Skeletal muscle tissue (tissue), 4 donors: ENCODE data around the gene HMCES. TPM values are rescaled to one million over a fixed set of nuclear protein-coding genes. Genes with fewer than 3 reads are reported as not detected.
"Not testable (repeated sequence)": the region's sequence is repeated elsewhere in the genome, so short reads cannot be mapped to it uniquely, and the experiment has no call there.

Source experiments
- H3K27ac ChIP-seq: one replicate; pipeline ENCODE4 v1.7.0; 2013; ENCODE audit warnings: mild to moderate bottlenecking, low read depth, low read length, inconsistent platforms
- H3K27me3 ChIP-seq, 3 donors: one replicate each; pipeline ENCODE4 v1.7.0; 2013; ENCODE audit warnings: low read length in 3 of 3; ENCODE audit not compliant: control insufficient read depth in 3 of 3, insufficient read depth in 3 of 3
- H3K36me3 ChIP-seq, 3 donors: one replicate each; pipeline ENCODE4 v1.7.0; 2013; ENCODE audit warnings: low read length in 3 of 3; ENCODE audit not compliant: control insufficient read depth in 3 of 3, insufficient read depth in 3 of 3
- H3K4me1 ChIP-seq, 3 donors: one replicate each; pipeline ENCODE4 v1.7.0; 2013; ENCODE audit warnings: low read length in 3 of 3, mild to moderate bottlenecking in 3 of 3; ENCODE audit not compliant: control insufficient read depth in 3 of 3, insufficient read depth in 3 of 3
- H3K4me3 ChIP-seq, 3 donors: one replicate each; pipeline ENCODE4 v1.7.0; 2013; ENCODE audit warnings: low read length in 3 of 3
- H3K9ac ChIP-seq, 3 donors: one replicate each; pipeline ENCODE4 v1.7.0; 2013; ENCODE audit warnings: low read length in 3 of 3, mild to moderate bottlenecking in 3 of 3, moderate library complexity in 2 of 3, low read depth in 1 of 3
- H3K9me3 ChIP-seq, 3 donors: one replicate each; pipeline ENCODE4 v1.7.0; 2013; ENCODE audit warnings: low read length in 3 of 3; ENCODE audit not compliant: control insufficient read depth in 3 of 3
- total RNA-seq: library from RNA; depleted of rRNA; stranded (reverse); fragments of >200 nt; gene quantifications from one replicate; pipeline ENCODE4 v1.2.3, GENCODE V29; 2014
- donor health status: Osteomylitis.

Gene HMCES
- total RNA-seq, 1 donor from 2014 or later: 17.2 TPM

DNA sequence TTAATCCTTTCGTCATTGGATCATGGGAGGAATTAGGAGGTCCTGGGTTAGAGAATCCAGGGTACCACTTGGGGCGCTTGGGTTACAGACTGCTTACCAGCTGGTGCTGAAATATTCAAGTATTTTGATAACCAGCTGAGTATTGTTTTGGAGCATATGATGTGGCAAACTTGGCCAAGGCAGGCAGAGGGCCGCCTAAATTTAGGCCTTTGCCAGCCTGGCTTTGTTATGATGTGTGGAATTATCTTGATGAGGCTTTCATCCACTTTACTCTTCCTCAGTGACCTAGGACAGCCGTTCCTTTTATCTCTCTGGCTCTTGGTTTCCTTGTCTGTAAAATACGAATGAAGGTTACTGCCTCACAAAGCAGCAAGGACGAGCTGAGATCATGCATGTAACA is 22.4 kb upstream of the HMCES start:
- H3K36me3 ChIP-seq: peaks cover 69 to 82% (median 77%) of the 10 kb centered on the region in 3 donors

DNA sequence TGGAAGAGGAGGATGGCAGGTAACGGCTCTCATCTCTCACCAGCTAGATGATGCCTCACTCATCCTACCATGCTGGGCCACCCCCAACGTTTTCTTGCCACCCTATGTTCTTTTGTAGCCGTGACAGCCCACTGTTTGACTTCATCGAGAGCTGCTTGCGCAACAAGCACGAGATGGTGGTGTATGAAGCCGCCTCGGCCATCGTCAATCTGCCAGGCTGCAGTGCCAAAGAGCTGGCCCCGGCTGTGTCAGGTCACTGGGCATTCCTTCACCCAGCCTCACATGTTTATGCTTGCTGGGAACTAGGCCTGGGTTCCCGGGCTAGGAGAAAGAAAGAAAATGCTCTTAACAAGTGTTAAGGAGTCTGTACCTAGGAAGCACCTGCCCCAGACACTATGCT is 21.1 kb upstream of the HMCES start:
- Histone ChIP-seq H3K4me1 (no peaks in the 10 kb centered on the region), H3K9ac (no peak overlapping the region), H3K27me3 (no peaks in the 10 kb centered on the region), H3K4me3 (no peak overlapping the region), H3K36me3 (peaks cover 71 to 81% (median 80%) of the 10 kb centered on the region in 3 donors), H3K9me3 (no peaks in the 10 kb centered on the region), H3K27ac (no peak overlapping the region)

More for the DNA sequence above, 22.4 kb upstream of the HMCES start:
- Histone ChIP-seq H3K9me3 (no peaks in the 10 kb centered on the region), H3K4me1 (peaks cover 0 to 2% (median 0%) of the 10 kb centered on the region in 3 donors), H3K27ac (no peak overlapping the region), H3K27me3 (no peaks in the 10 kb centered on the region), H3K9ac (no peak overlapping the region), H3K4me3 (no peak overlapping the region)

DNA sequence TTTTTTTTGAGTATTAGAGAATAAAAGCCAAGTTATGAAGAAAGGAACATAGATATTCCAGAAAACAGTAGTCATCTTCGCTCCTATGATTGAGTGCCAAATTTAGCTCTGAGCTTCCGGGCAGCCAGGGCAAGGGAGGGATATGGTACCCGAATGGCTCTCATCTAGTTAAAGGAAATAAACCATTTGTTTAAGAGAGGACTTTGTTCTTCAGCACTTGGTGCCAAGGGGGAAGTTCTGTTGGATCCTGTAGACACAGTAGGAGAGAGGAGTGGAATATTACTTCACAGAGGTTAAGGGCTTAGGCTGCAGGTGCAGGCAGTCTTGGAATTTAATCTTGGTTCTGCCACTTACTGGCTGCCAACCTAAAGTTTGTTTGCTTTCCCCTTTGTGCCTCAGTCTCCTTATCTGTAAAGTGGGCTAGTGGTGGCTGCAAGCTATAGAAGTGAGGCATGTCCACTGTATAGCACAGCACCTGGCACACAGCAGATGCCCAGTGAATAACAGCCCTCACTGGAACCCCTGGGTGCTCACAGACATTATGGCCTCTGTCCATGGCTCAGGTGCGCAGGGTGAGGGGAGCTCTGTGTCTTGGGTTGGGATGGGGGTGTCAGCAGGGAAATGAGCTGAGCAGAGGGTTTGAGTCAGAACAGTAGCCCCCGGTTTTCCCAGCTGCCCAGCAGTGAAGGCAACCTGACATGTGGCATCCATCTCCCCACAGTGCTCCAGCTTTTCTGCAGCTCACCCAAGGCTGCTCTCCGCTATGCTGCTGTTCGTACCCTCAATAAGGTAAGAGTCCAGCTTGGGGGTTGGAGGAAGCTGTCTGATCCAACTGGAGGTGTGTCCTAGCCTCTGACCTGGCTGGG is 18.8 kb upstream of the HMCES start:
- H3K36me3 ChIP-seq: peaks cover 72 to 82% (median 80%) of the 10 kb centered on the region in 3 donors
- no peak overlapping the region for H3K4me3 ChIP-seq
- H3K27me3 ChIP-seq: no peaks in the 10 kb centered on the region
- H3K9me3 ChIP-seq: no peaks in the 10 kb centered on the region
- no peak overlapping the region for H3K27ac ChIP-seq
- no peaks in the 10 kb centered on the region for H3K4me1 ChIP-seq
- no peak overlapping the region for H3K9ac ChIP-seq

DNA sequence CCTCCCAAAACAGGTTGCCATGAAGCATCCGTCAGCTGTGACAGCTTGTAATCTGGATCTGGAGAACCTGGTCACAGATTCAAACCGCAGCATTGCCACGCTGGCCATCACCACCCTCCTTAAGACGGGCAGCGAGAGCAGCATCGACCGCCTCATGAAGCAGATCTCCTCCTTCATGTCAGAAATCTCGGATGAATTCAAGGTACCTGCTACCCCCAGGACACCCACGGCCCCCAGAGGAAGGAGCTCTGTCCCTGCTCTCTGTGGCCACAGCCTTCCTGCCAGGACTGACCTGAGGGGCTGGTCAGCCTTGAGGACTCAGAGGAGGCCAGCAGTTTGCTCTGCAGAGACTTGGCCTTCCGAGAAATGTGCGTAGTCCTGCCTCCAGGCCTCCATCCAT is 18.1 kb upstream of the HMCES start:
- H3K4me1 ChIP-seq: no peaks in the 10 kb centered on the region
- H3K4me3 ChIP-seq: no peak overlapping the region
- no peaks in the 10 kb centered on the region for H3K9me3 ChIP-seq
- no peaks in the 10 kb centered on the region for H3K27me3 ChIP-seq
- no peak overlapping the region for H3K27ac ChIP-seq
- peaks cover 72 to 82% (median 82%) of the 10 kb centered on the region in 3 donors for H3K36me3 ChIP-seq
- H3K9ac ChIP-seq: no peak overlapping the region

DNA sequence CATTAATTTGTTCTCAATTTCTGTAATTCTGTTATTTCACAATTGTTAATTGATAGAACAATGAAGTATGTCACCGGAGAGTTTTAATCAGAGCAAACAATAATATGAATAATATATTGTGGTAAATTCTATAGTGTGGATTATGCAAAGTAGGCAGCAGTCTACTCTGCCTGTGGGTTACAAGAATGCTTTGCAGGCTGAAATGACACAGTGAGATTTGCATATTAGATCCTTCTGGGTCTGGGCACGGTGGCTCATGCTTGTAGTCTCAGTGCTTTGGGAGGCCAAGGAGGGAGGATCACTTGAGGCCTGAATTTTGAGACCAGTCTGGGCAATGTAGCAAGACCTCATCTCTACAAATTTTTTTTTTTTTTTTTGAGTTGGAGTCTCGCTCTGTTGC is 16.8 kb upstream of the HMCES start:
- Histone ChIP-seq H3K9ac (no peak overlapping the region), H3K4me1 (no peaks in the 10 kb centered on the region), H3K27me3 (no peaks in the 10 kb centered on the region), H3K36me3 (peaks cover 66 to 81% (median 77%) of the 10 kb centered on the region in 3 donors), H3K9me3 (no peaks in the 10 kb centered on the region), H3K27ac (no peak overlapping the region), H3K4me3 (no peak overlapping the region)

DNA sequence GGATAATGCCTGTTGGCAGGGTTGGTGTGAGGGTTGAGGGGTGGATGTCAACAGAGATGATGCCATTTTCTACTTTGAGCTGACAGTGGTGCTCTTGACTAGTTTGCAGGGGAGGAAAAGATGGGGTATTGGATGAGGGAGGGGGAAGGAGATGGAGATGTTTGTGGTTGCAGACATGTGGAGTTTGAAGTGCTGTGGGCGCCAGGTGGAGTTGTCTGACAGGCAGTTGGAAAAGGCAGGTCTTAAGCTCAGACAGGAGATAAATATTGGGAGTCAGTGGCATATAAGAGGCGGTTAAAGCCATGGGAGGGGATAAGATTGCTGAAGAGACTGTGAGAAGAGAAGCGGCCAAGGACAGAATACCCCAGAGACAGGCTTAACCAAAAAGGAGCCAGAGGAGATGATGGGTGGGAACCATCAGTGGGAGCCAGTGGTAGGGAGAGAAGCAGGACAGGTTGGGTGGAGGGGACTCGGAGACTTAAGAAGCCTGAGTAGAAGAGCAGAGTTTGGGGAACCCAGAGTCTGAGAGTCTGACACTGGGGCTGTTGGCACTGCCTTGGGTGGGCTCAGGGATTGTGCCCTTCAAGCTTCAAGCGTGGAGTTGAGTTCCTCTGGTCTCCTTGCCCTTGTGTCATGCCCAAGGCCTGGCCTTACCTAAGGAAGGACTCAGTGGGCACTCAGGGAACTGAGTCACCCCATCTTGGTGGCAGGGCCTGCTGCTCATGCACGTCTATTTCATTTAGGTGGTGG is 15.3 kb upstream of the HMCES start:
- H3K9me3 ChIP-seq: no peaks in the 10 kb centered on the region
- H3K9ac ChIP-seq: no peak overlapping the region
- H3K36me3 ChIP-seq: peaks cover 64 to 79% (median 77%) of the 10 kb centered on the region in 3 donors
- H3K4me1 ChIP-seq: no peaks in the 10 kb centered on the region
- no peaks in the 10 kb centered on the region for H3K27me3 ChIP-seq
- H3K27ac ChIP-seq: no peak overlapping the region
- no peak overlapping the region for H3K4me3 ChIP-seq

DNA sequence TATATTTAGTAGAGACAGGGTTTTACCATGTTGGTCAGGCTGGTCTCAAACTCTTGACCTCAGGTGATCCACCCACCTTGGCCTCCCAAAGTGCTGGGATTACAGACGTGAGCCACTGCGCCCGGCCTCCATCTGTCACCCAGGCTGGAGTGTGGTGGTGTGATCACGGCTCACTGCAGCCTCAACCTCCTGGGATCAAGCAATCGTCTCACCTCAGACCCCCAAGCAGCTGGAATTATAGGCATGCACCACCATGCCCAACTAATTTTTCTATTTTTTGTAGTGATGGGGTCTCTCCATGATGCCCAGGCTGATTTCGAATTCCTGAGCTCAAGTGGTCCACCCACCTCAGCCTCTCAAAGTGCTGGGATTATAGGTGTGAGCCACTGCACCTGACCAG is 13.7 kb upstream of the HMCES start:
- H3K27me3 ChIP-seq: not testable (repeated sequence)

DNA sequence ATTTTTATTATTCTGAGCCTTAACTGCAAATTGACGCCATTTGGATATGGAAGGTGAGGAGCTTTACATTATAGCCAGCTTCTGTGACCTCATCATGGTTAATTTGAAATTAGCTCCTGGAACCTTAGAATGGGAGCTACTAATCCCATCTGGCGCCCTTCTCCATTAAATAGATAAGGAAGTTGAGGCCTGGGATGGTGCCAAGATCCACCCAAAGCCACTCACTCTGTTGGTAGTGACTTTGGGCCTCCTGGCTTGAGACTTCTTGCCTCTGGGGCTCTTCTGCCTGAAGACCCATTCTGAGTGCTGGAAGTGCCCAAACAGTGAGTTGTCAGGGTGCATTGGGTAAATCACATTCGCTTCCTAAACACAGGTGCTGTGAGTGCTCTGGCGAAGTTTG is 12.0 kb upstream of the HMCES start:
- no peak overlapping the region for H3K9ac ChIP-seq
- H3K36me3 ChIP-seq: peaks cover 70 to 81% (median 79%) of the 10 kb centered on the region in 3 donors
- no peak overlapping the region for H3K27ac ChIP-seq
- H3K9me3 ChIP-seq: no peaks in the 10 kb centered on the region
- no peaks in the 10 kb centered on the region for H3K4me1 ChIP-seq
- H3K27me3 ChIP-seq: no peaks in the 10 kb centered on the region
- no peak overlapping the region for H3K4me3 ChIP-seq

More for the DNA sequence above, 13.7 kb upstream of the HMCES start:
- H3K4me1 ChIP-seq, H3K27ac ChIP-seq, H3K9ac ChIP-seq, H3K4me3 ChIP-seq, H3K9me3 ChIP-seq: not testable (repeated sequence)
- peaks cover 74 to 84% (median 81%) of the 10 kb centered on the region in 3 donors for H3K36me3 ChIP-seq

DNA sequence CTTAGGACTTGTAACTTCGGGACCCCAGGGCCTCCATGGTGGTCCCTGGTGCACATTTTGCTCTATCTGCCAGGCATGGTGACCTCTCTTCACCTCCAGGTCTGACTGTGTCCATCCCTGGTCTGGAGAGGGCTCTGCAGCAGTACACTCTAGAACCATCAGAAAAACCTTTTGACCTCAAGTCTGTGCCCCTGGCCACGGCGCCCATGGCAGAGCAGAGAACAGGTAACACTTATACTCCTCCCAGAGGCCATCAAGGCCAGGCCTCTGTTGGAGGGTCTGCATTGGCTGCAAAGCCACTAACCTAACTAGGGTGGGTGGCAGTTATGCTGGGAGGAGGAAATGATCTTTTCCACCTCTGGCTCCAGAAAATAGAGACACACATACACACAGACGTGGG is 10.3 kb upstream of the HMCES start:
- H3K9ac ChIP-seq: no peak overlapping the region
- H3K4me1 ChIP-seq: no peaks in the 10 kb centered on the region
- H3K36me3 ChIP-seq: peaks cover 75 to 80% (median 79%) of the 10 kb centered on the region in 3 donors
- H3K4me3 ChIP-seq: no peak overlapping the region
- H3K9me3 ChIP-seq: no peaks in the 10 kb centered on the region
- H3K27ac ChIP-seq: no peak overlapping the region
- H3K27me3 ChIP-seq: no peaks in the 10 kb centered on the region

DNA sequence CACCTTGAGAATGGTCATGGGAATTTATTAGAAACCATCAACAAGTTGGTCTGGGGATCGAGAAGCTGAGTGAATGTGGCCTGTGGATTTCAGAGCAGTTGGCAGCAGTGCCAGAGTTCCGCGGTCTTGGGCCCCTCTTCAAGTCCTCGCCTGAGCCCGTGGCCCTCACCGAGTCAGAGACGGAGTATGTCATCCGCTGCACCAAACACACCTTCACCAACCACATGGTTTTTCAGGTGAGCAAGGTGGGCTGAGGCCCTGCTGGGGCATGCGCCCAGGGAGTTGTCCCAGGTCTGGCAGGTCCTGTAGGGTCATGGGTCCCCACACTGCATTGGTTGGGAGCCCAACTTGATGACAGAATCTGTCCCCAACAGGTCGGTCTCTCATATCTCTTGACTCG is 7.0 kb upstream of the HMCES start:
- Histone ChIP-seq H3K36me3 (peaks cover 71 to 84% (median 82%) of the 10 kb centered on the region in 3 donors), H3K27ac (no peak overlapping the region), H3K9ac (no peak overlapping the region), H3K4me1 (no peaks in the 10 kb centered on the region), H3K4me3 (no peak overlapping the region), H3K9me3 (no peaks in the 10 kb centered on the region), H3K27me3 (no peaks in the 10 kb centered on the region)
